ENCODE data around the gene CHST11. TPM values are rescaled to one million over a fixed set of nuclear protein-coding genes. Genes with fewer than 3 reads are reported as not detected.

CHST11 gene
- total and polyA plus RNA-seq, 2 of the 4 experiments (the other 2 are of a cell fraction): 1.4 to 2.7 TPM

DNA sequence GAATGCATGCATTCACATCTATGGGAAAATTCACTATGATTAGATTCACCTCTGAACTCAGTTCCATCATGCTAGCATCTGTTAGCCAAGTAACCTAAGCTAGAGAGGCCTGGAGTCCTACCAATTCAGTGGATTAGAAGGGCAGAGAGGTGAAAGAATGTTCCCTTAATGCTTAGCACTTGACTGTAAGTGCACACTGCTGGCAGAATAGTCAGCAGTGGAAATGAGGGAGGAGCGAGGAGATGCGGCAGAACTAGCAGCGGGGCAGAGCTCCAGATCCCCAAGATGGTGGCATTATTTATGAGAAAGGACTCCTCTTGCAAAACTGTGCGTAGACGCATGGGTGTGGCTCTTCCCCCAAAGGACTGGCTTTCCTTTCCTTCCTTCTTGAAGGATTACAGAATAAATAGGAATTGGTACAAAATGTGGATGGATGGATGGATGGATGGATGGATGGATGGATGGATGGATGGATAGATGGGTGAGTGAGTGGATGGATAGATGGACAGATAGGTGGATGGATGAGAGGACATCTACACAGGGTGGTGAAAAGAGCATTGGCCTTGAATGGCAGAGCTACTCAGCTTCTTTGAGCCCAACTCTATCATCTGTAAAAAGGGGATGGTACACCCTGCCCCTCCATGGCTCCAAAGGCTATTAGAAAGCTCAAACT is 227.2 kb downstream of the CHST11 start:
- no peak overlapping the region for H4K5ac ChIP-seq (ENCODE audit: low read depth, low read length)
- ChIA-PET POLR2A (ENCODE audit: unreplicated experiment) (no interaction called here), CTCF (interaction anchor here (1.3 kb wide), 1 partner anchor 11 kb away, joined by 3 read pairs; no protein-coding TSS in a partner anchor)
- no peaks in the 10 kb centered on the region; the same call in 1 of the 2 replicates for H3K27me3 ChIP-seq (ENCODE audit: control insufficient read depth, insufficient read depth, low read length)
- H3K27ac ChIP-seq (ENCODE audit: insufficient read depth, low read length): no peak overlapping the region
- no peak overlapping the region for H2BK15ac ChIP-seq (ENCODE audit: low read depth, low read length)
- H3K9me3 ChIP-seq (ENCODE audit: control insufficient read depth, insufficient read depth, low read length): no peaks in the 10 kb centered on the region
- intact Hi-C loops (cut with micrococcal nuclease): loop anchor here (5.0 to 10.0 kb wide), 2 partner anchors 171 to 302 kb away; no protein-coding TSS in a partner anchor
- no peak overlapping the region for H2BK120ac ChIP-seq (ENCODE audit: low read depth, low read length)
- no peak overlapping the region for H4K8ac ChIP-seq (ENCODE audit: low read depth in 2 of 2, low read length in 2 of 2)
- dilution Hi-C loops (cut with HindIII; ENCODE audit: low sequenced_read_pairs, unreplicated experiment): no loop called here
- H3K23ac ChIP-seq (ENCODE audit: low read depth, low read length): no peak overlapping the region
- DNase-seq (no peak), ATAC-seq (ENCODE audit: low read depth) (no peak)
- H3K56ac ChIP-seq (ENCODE audit: extremely low read depth, insufficient read depth, low read length): no peak overlapping the region
- no peak overlapping the region for H2AFZ ChIP-seq (replicated peaks; ENCODE audit: low read length, poor library complexity)
- no peak overlapping the region for H3K4me2 ChIP-seq (ENCODE audit: low read depth, low read length)
- no peak overlapping the region for H2BK20ac ChIP-seq (ENCODE audit: low read depth, low read length)
- H3K14ac ChIP-seq (replicated peaks; ENCODE audit: low read depth, low read length): no peak overlapping the region
- WGBS, 2 experiments (ENCODE audit: extremely low coverage in 2 of 2, insufficient read length in 1 of 2): no CpG with 5 or more reads among the region's 5 CpGs
- no peak overlapping the region for H2AK5ac ChIP-seq (ENCODE audit: low read depth, low read length)
- H3K9ac ChIP-seq (ENCODE audit: low read depth, low read length): no peak overlapping the region
- H3K79me1 ChIP-seq (ENCODE audit: low read depth in 1 of 2, low read length in 2 of 2): no peaks in the 10 kb centered on the region
- no peak overlapping the region for H2BK5ac ChIP-seq (ENCODE audit: low read depth, low read length, poor library complexity, severe bottlenecking)
- BruUV-seq (replicated peaks): no TSS peak
- TF ChIP-seq SMC3 (IDR thresholded peaks at IDR 0.05; ENCODE audit: low read depth, low read length): no peak
- TF ChIP-seq MAFK (IDR thresholded peaks at IDR 0.05; ENCODE audit: low read depth, low read length): no peak
- TF ChIP-seq CHD1 (IDR thresholded peaks at IDR 0.05; ENCODE audit: low read depth, low read length): no peak
- TF ChIP-seq MXI1 (IDR thresholded peaks at IDR 0.05; ENCODE audit: borderline replicate concordance, low read depth, low read length): no peak
- TF ChIP-seq, protein P1, sequence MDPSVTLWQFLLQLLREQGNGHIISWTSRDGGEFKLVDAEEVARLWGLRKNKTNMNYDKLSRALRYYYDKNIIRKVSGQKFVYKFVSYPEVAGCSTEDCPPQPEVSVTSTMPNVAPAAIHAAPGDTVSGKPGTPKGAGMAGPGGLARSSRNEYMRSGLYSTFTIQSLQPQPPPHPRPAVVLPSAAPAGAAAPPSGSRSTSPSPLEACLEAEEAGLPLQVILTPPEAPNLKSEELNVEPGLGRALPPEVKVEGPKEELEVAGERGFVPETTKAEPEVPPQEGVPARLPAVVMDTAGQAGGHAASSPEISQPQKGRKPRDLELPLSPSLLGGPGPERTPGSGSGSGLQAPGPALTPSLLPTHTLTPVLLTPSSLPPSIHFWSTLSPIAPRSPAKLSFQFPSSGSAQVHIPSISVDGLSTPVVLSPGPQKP (IDR thresholded peaks at IDR 0.05; ENCODE audit: borderline replicate concordance, low read depth, low read length): no peak
- no peak for TF ChIP-seq POLR2A (IDR thresholded peaks at IDR 0.05; ENCODE audit: low read depth, low read length)
- TF ChIP-seq BHLHE40 (IDR thresholded peaks at IDR 0.05; ENCODE audit: low read depth, low read length): no peak
- no peak for TF ChIP-seq NFE2L2 (IDR thresholded peaks at IDR 0.05; ENCODE audit: low read depth, low read length)
- TF ChIP-seq MAZ (IDR thresholded peaks at IDR 0.05; ENCODE audit: borderline replicate concordance, low read depth, low read length): no peak
- TF ChIP-seq, protein P2, sequence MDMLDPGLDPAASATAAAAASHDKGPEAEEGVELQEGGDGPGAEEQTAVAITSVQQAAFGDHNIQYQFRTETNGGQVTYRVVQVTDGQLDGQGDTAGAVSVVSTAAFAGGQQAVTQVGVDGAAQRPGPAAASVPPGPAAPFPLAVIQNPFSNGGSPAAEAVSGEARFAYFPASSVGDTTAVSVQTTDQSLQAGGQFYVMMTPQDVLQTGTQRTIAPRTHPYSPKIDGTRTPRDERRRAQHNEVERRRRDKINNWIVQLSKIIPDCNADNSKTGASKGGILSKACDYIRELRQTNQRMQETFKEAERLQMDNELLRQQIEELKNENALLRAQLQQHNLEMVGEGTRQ (IDR thresholded peaks at IDR 0.05; ENCODE audit: low read depth, low read length): no peak
- TF ChIP-seq, protein P3, sequence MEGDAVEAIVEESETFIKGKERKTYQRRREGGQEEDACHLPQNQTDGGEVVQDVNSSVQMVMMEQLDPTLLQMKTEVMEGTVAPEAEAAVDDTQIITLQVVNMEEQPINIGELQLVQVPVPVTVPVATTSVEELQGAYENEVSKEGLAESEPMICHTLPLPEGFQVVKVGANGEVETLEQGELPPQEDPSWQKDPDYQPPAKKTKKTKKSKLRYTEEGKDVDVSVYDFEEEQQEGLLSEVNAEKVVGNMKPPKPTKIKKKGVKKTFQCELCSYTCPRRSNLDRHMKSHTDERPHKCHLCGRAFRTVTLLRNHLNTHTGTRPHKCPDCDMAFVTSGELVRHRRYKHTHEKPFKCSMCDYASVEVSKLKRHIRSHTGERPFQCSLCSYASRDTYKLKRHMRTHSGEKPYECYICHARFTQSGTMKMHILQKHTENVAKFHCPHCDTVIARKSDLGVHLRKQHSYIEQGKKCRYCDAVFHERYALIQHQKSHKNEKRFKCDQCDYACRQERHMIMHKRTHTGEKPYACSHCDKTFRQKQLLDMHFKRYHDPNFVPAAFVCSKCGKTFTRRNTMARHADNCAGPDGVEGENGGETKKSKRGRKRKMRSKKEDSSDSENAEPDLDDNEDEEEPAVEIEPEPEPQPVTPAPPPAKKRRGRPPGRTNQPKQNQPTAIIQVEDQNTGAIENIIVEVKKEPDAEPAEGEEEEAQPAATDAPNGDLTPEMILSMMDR (conservative IDR thresholded peaks at IDR 0.05; ENCODE audit: low read depth, low read length): no peak
- TF ChIP-seq FOS (IDR thresholded peaks at IDR 0.05; ENCODE audit: low read depth, low read length): no peak
- no peak for TF ChIP-seq RAD21 (IDR thresholded peaks at IDR 0.05; ENCODE audit: low read length)
- TF ChIP-seq CEBPB (IDR thresholded peaks at IDR 0.05; ENCODE audit: low read depth, low read length): no peak
- TF ChIP-seq RCOR1 (IDR thresholded peaks at IDR 0.05; ENCODE audit: insufficient replicate concordance, low read length): no peak
- TF ChIP-seq RFX5 (IDR thresholded peaks at IDR 0.05; ENCODE audit: low read depth, low read length): no peak
- no peak overlapping the region for H2AK9ac ChIP-seq (replicated peaks; ENCODE audit: low read depth, low read length, poor library complexity)
- no peak overlapping the region for H3K18ac ChIP-seq (ENCODE audit: low read depth, low read length)
- H3K36me3 ChIP-seq (ENCODE audit: control insufficient read depth, insufficient read depth, low read length): no peaks in the 10 kb centered on the region
- H3K9me1 ChIP-seq (ENCODE audit: insufficient read depth, low read length): no peaks in the 10 kb centered on the region
- in situ Hi-C loops (cut with MboI; ENCODE audit: low sequenced_read_pairs): no loop called here
- no peaks in the 10 kb centered on the region for H3K4me1 ChIP-seq (ENCODE audit: control insufficient read depth, insufficient read depth, low read length)
- H4K20me1 ChIP-seq (ENCODE audit: insufficient read depth, low read length): no peaks in the 10 kb centered on the region
- no peak overlapping the region for H4K91ac ChIP-seq (ENCODE audit: insufficient read depth, low read depth, low read length)
- no peak overlapping the region for H3K4me3 ChIP-seq (ENCODE audit: insufficient read depth, low read depth, low read length)
- H3K4ac ChIP-seq (ENCODE audit: low read depth, low read length): no peak overlapping the region
